SK-N-SH treated with all-trans-retinoic acid at 6 μM for 48 hours (cell line): ENCODE results near the gene RRP12.

Experiments
- CREB5 ChIP-seq: fragments of 250-450 bp; sonication (Bioruptor Pico); IDR thresholded peaks from 2 replicates; pipeline ENCODE4 v1.5.1; 2020; ENCODE audit warnings: low read depth, mild to moderate bottlenecking, moderate library complexity
- PATZ1 ChIP-seq: fragments of 250-450 bp; sonication (Bioruptor Pico); IDR thresholded peaks from 2 replicates; pipeline ENCODE4 v1.8.0; 2020; ENCODE audit warnings: mild to moderate bottlenecking, moderate library complexity, borderline replicate concordance
- POU6F1 ChIP-seq: fragments of 250-450 bp; sonication (Bioruptor Pico); IDR thresholded peaks from 2 replicates; pipeline ENCODE4 v1.8.0; 2021; ENCODE audit warnings: low read depth, mild to moderate bottlenecking, moderate library complexity, borderline replicate concordance
- PPARA ChIP-seq: fragments of 250-450 bp; sonication (Bioruptor Pico); IDR thresholded peaks from 2 replicates; pipeline ENCODE4 v1.5.0; 2020; ENCODE audit warnings: mild to moderate bottlenecking, borderline replicate concordance
- TOX ChIP-seq: fragments of 250-450 bp; sonication (Bioruptor Pico); IDR thresholded peaks from 2 replicates; pipeline ENCODE4 v1.8.0; 2021; ENCODE audit warnings: mild to moderate bottlenecking, moderate library complexity, borderline replicate concordance
- ZC3H10 ChIP-seq: fragments of 250-450 bp; sonication (Bioruptor Pico); IDR thresholded peaks from 2 replicates; pipeline ENCODE4 v1.5.1; 2021; ENCODE audit warnings: mild to moderate bottlenecking, moderate library complexity
- ZFP3 ChIP-seq: fragments of 250-450 bp; sonication (Bioruptor Pico); IDR thresholded peaks from 2 replicates; pipeline ENCODE4 v1.5.0; 2020; ENCODE audit warnings: mild to moderate bottlenecking, moderate library complexity
- ZNF8 ChIP-seq: fragments of 450-650 bp; formaldehyde crosslinking; IDR thresholded peaks from 2 replicates; pipeline ENCODE4 v1.5.0; 2020; ENCODE audit warnings: mild to moderate bottlenecking, moderate library complexity

- TF ChIP-seq ZNF8 (no peak), ZC3H10 (CRISPR knock-in tag) (no peak), ZFP3 (CRISPR knock-in tag) (no peak), POU6F1 (CRISPR knock-in tag) (no peak), PPARA (CRISPR knock-in tag) (no peak), PATZ1 (CRISPR knock-in tag) (no peak), CREB5 (no peak), TOX (CRISPR knock-in tag) (no peak)
Observed at GRCh38 chr10:97426776-97427570, 25.8 kb upstream of the RRP12 start.
